GM21576 (cell line): ENCODE data around the gene UGT3A1.
"Not testable (repeated sequence)": the region's sequence is repeated elsewhere in the genome, so short reads cannot be mapped to it uniquely, and the experiment has no call there.

ENCODE experiments used
- ATAC-seq: cut with Tn5 transposase; IDR thresholded peaks from one replicate; pipeline ENCODE4 v1.9.1; 2021; ENCODE audit warnings: mild to moderate bottlenecking, moderate library complexity; ENCODE audit not compliant: unreplicated experiment

Gene UGT3A1

DNA sequence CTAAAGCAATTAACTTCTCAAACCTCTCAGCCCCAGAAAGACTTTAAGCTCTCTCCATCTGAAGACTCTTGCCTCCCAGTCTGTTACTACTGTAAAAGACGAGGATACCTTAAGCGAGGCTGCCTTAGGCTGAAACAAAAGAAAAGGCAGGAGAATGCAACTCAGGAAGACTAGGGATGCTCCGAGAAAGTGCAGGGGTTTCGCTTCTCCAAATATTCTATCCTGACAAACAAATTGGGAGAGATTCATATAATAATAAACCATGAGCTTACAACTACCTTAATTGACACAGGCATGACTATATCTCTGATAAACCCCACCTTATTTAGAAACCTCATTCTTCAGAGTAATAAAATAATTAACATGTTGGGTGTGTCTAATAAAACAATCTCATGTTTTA, 4.9 kb upstream of the UGT3A1 start:
- ATAC-seq, result no peak

DNA sequence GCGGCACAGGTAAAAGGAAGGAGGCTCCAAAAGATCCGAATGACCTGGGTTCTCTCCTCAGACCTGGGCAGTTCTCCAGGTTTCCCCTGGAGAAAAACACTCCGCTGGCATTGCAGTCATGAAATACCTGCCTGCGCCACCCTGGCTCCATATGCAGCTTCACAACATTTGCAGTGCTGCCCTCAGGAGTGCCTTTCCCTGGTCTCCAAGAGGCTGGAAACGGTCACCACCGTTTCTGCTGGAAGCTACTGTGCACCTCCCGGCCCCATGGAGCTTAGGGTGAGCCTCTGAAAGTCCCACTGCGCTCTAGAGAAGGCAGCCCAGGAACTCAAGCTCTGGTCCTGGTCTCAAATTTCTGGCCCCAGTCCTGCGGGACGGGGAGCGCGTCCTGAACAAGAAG, 670 bp downstream of the UGT3A1 start:
- no peak for ATAC-seq

DNA sequence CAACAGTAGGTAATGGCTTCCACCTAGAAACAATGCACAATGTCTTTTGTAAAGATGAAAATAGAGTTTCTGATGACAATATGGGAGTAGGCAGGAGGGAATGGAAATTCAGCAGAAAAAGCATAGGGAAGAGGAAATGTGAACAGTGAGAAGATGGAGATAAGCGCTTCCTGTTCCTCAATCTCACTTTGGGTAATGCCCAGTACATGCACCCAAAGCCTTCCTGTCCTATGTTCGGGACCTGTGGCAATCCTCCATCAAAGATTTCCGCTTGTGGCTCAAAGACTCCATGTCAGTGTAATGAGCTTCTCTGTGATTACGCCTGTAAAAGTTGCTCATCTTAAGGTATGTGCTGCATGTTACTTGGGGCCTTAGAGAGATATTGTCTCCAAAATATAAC, 2.7 kb downstream of the UGT3A1 start:
- no peak for ATAC-seq

DNA sequence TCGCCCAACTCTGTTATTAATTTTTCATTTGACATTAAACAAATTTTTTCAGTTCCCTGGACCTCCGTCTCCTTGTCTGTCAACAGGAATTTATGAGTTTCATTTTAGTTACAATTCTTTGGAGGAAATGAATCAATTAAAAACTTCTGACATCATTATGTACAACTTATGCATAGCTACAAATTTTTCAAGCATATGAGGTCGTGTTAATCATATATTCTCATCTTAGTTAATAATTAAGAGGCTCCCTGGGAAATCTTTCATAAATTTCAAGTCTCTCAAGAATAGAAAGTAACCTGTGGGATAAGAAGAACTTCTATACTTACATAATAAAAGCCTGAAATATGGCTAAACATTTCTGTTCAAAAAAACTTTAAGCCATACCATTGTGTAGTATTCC, 3.4 kb downstream of the UGT3A1 start:
- ATAC-seq, result no peak

DNA sequence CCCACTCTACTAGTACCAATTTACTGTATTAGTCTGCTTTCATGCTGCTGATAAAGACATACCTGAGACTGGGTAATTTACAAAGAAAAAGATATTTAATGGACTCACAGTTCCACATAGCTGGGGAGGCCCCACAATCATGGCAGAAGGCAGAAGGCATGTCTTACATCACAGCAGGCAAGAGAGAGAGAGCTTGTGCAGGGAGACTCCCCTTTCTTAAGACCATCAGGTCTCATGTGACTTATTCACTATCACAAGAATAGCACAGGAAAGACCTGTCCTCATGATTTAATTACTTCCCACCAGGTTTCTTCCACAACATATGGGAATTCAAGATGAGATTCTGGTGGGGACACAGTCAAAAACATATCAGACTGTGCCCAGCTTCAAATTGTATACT, 11.5 kb downstream of the UGT3A1 start:
- no peak for ATAC-seq

DNA sequence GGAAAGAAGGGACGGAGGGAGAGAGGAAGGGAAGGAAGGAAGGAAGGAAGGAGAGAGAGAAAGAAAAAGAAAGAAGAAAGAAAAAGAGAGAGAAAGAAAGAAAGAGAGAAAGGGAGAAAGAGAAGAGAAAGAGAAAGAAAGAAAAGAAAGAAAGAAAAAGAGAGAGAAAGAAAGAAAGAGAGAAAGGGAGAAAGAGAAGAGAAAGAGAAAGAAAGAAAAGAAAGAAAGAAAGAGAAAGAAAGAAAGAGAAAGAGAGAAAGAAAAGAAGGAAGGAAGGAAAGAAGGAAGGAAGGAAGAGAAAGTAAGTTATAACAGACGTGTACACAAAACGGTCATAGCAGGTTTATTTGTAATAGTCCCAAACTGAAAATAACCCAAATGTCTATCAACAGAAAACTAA, 14.3 kb downstream of the UGT3A1 start:
- not testable (repeated sequence) for ATAC-seq

DNA sequence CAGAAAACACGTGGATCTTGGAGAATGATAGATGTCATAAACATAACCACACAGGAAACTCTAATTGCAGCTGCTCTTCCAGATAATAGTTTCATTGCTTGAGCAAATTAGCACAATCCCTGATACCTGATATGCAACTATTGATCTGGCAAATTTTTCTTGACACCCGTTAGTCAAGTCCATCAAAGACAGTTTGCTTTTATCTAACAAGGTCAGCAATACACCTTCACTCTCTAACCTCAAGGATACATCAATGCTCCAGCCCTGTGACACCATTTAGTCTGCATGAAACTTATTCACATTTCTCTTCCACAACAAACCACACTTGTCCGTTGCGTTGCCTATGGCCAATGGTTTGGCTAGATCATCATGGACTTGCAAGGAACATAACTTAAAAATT, 16.6 kb downstream of the UGT3A1 start:
- no peak for ATAC-seq

DNA sequence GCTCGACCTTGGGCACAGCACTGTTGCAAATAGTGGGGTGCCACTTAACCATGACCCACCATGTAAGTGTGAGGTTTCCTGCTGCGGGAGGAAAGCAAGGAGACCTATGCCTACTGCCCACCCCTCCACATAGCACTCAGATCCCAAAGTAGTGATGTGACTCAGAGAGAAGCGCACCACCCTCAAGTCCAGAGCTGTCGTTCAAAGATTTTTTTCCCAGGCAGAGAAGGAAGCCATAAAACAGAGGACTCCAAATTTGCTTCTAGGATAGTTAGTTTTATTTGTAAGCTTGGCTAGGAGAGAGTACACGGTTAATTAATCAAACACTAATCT, 19.3 kb downstream of the UGT3A1 start:
- ATAC-seq, result no peak

DNA sequence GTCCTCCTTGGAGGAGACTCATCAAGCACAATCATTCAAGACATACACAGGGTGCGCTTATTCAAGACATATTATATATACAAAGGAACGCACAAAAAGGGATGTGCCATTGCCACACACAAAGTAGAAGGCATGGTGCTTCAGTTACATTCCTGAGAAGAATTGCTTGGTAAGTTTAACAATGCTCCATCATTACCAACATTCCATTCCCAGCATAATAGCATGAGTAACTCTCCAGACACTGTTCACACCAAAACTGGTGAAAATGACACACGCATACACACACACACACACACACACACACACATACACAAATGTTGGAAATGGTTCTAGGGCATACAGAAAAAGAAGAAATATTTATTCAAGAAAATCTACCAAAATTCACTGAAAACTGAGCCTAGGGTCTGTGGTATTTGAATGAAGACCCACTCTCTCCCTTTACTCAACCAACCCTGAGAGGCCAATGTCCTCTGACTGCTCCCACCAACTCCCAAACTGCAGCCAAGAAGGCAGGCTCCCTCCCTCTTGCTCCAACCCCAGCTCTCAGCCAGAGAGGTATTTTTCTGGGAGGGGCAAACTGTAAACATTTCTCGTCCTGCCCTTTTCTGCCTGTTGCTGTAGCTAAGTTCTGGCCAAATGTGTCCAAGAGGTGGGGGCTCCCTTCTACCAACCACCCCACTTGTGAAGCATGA, 19.9 kb downstream of the UGT3A1 start:
- ATAC-seq, result no peak

DNA sequence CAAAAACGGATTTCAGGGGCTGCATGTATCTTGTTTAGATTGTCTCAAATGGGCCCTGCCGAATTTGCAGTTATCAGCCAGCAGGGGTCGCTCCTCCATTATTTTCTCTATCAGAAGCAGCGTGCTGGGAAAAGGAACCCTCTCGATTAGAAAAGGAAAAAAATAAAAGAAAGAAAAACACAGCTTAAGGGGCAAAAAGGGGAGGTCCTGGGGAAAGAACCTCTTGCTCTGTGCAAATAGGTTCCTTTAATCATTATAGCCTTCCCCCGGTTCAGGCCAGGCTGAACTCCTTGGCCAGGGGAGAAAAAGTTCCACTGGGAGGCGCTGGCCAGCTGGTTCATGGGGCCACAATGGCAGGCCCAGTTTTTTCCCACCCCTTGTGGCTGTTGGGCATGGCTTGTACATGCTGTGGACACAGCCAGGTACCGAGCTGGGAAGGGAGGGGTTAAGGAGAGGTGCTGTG, 27.8 kb downstream of the UGT3A1 start:
- ATAC-seq, result no peak

DNA sequence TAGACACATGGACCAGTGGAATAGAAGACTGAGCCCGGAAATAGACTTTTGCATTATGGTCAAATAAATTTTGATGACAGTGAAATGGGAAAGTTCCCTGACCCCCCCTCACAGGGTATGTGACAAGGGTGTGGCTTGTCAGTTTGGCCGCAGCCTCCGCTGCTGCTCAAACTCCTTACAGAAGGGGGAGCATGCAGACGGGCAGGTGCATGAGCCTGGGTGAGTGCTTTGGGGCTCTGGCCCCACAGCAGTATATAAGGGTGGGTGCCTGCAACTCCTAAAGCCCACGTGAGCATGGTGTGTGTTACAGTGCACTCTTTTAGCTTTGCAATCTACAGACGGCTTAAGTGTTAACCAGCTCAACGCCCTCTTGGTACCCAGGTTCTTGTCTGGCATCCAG, 30.9 kb downstream of the UGT3A1 start:
- no peak for ATAC-seq

DNA sequence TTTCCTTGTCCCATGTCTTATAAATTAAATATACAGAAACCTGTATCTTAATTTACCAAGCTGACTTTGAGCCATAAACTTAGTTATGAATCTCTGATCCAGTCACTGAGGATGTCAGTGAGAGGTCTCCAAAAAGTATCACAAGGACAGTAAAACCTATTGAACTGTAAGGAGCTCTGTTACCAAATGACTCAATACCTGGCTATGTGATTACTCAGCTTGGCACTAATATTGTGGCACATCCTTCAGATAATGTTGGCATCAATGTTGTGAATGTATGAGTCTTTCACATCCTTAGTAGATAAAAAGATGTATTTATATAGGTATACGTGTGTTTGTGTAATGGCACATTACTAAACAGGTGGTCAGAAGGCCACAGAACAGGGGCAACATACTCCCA, 34.8 kb downstream of the UGT3A1 start:
- no peak for ATAC-seq

DNA sequence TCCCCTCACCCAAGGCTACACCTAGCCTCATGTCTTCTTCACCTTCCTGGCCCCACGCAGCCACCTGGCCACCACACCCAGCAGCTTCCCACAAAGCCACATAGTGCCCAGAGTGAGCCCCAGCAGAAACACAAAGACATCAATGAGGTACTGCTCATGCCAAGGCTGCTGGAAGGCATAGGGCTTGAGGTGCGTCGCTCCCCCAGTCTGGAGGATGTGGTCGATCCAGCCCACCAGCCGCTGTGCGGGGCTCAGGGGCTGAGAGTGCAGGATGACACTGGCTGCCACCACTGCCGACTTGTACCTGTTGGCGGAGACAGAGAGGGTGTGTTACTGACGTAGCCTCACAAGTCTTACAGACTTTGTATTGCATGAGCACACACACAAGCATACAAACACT, 37.0 kb downstream of the UGT3A1 start:
- ATAC-seq, result no peak

DNA sequence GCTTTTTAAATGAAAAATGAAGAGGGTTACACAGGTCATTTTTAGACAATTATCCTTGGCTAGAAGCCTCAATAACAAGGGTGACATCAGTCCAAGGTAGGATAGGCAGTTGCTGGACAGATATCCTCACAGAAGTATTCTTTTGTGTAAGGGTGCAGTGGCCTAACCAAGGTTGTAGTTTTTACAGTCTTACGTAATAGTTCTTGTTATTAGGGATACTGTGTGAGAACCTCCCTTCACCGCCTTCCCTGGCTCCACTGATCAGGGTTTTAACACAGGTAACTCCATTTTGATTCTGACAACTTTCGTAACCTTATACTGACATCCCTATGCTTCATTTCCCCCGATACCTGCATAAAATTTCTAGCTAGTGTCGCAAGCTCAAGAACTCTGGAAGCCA, 44.1 kb downstream of the UGT3A1 start:
- ATAC-seq, result no peak

DNA sequence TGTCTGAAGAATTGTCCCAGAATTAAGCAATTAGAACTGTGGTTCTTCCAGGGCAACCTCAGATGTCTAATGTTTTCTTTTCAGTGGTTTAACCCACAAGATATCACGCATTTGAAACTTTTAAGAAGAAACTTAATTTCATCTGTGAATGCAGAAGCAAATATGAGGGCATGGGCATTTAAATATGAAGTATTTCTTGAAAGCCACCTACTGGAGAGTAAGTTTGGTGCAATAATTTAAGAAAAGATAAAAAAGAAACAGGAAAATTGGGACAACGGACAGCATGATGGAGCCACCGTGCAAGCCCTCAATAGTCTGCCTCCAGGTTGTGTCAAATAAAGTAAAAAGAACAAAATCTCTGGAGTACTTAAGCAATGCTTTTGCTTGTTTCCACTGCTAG, 51.6 kb downstream of the UGT3A1 start:
- no peak for ATAC-seq

DNA sequence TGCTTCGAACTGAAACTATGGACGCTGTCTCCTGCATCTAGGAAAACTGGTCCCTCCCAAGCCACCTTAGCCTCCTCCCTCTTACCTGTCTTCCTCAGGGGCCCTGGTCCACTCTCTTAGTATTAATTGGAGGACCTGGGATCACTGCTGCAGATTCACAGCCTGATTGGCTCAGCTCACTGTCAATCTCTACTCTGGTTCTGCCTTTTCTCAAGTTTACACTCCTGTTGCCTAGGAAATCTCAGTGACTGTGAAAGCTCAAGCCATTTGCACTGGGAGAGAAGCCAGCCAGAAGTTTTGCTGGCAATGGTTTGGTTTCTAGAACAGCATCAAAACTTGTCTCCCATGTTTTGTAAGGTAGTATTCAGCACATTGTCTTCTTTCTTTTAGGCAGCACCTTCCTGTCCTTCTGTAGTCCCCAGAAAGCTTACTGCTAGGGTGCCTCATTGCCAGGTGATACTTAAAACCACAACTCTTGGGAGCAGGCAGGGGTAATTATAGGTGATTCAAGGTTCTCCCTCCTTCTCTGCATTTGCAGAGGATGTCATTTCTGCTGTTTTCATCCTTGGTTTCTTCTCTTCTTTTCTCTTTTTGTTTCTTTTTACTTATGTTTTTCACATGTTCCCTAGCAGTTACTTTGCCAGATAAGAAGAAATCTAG, 52.5 kb downstream of the UGT3A1 start, which contains the start of gene CAPSL:
TSS of gene CAPSL (minus strand) at position 55 of the 660 bp plus-strand sequence. CDS start 17,502 bp downstream, outside the sequence.
- ATAC-seq, result no peak

DNA sequence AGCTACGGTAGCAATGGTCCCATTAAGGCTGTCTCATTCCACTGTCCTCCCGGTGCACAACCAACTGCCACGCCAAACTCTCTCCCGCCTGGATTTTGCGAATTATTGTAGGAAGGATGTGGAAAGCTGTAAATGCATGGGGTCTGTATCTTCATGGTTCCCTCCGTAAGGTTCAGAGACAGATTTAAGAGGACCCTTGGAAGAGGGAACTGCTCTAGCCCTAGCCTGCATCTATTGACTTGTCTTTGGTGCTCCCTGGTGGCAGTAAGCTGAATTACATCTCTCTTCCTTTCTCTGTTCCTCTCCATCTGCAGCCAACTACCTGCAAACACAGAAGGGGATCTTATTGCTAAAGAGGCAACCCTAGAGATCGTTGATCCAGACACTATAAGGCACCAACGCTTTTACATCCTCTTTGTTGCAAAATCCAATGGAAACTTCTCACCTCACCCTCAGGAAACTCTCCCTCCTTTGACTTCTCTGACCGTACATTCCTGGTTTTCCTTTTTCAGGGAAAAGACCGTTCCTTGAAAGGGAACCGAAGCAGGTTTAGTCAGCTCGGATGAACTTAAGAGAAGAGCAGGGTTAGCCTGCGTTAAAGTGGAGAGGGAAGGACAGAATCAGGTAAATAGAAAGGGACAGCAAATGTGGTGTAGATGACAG, 64.7 kb downstream of the UGT3A1 start:
- peak; percentile 48 for ATAC-seq

DNA sequence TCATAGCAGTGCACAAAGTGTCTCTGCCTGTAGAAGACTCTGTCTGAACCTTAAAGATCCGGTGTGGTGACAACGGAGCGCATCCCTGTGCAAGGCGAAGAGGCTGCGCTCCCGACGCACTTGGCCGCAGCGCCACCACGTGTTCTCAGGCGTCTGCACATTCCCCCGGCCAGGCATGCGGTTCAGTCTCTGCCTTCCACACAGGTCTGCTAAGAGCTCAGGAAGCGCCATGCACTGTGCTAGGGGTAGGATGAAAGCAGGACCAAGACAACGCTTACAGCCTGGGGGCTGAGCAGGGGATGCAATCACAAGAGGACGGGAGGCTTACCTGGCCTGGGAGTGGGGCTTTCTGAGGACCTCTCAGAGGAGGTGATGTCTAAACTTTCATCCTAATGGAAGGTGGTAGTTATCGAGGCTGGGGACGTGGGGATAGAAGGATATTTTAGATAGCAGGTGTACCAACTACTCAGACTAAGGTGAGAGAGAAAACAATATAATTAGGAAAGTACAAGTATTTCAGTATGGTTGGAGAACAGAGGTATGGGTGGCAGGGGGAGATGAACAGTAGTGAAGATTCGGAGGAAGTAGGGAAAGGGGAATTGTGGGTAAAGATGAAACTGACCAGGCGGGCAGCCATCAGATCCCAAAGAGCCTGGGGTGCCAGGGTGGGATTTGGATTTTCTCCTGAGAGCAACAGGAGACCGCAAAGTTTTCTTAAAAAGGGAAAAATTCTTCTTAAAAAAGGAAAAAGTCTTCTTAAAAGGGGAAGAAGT, 66.1 kb downstream of the UGT3A1 start:
- peak; percentile 89 for ATAC-seq

DNA sequence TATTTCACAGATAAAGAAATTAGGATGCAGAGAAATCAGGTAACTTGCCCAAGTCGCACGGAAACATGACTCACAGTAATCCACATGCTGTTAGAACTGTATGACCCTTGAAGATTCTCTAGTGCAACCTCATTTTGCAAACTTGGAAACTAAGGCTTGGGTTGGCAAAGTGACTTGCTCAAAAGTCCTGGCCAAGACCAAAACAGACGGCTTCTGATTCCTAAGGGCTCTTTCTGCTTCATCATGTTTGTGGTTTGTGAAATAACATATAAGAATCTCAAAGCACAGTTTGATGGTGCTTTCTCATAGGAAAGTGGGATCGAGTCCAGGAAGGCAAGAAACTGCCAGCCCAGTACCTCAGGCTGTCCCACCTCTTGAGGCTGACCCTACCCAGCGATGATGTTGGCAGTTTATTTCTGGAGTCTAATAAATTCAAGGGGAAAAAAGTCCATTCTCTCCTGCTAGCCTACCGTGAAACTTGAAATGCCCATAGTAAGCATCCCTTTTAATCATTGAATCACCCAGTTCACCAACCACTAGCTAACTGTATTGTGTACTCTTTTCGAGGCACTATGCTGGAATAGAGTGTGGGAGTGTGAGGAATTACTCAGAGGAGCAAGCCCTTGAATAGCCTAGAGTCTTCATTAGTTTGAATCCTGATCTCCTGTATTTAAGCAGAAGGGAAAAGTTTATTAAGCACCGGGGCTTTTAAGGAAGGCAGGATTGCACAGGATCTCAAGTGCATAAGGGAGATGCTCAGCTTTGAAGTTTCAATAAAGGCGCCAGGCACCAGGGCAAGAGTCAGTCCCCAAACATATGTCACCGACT, 66.9 kb downstream of the UGT3A1 start:
- no peak for ATAC-seq

DNA sequence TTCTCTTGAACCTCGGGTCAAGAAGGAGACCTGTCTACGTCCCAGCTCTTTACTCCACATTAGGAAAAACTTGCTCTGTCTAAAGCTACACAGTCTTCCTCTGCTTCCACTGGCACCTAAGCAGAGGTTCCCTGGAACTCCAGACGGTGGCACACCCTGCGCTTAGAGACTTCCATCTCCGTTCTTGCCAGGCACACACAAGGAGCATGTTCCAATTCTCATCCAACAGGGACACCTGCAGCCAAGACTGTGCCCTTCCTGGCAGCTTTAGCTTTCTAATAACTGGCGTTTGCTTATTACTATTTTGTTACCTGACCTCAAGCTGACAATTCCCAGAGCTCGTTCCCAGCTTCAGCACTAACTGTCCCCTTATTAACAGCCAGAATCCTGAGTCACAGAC, 68.7 kb downstream of the UGT3A1 start:
- no peak for ATAC-seq

DNA sequence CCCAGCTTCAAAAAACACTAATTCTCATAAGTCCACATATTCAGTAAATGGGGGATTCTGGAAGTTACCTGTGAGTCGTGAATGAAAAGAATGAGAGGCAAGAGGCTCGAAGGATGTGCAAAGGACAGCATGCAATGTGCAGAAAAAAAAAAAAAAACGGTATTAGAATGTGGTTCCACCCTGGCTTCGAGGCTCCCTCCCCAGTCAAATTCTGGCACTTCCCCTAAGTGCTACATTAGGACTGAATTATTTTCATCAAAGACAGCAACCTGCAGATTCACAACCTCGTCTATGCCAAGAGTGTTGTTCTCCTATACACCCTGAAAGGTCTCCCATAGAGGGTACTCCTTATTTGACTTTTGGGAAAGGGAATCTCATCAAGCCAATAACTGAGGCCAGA, 69.3 kb downstream of the UGT3A1 start:
- ATAC-seq, result no peak
